HUES48 (cell line): ENCODE measurements around the gene PHACTR1.

Experiments used
- H3K27ac ChIP-seq: one replicate; pipeline ENCODE4 v1.7.0; 2013; ENCODE audit warnings: low read depth, low read length, inconsistent platforms
- H3K27me3 ChIP-seq: 2 replicates; pipeline ENCODE4 v1.6.1; 2013; ENCODE audit warnings: mild to moderate bottlenecking, low read length; ENCODE audit not compliant: control insufficient read depth, insufficient read depth
- H3K36me3 ChIP-seq: 2 replicates; pipeline ENCODE4 v1.6.1; 2013; ENCODE audit warnings: low read length; ENCODE audit not compliant: control insufficient read depth, insufficient read depth
- H3K4me1 ChIP-seq: 2 replicates; pipeline ENCODE4 v1.6.1; 2013; ENCODE audit warnings: mild to moderate bottlenecking, low read length; ENCODE audit not compliant: control insufficient read depth, insufficient read depth
- H3K4me3 ChIP-seq: 2 replicates; pipeline ENCODE4 v1.5.1; 2013; ENCODE audit warnings: mild to moderate bottlenecking, low read depth, low read length
- H3K9ac ChIP-seq: 2 replicates; pipeline ENCODE4 v1.6.1; 2013; ENCODE audit warnings: mild to moderate bottlenecking, low read depth, low read length, moderate library complexity
- H3K9me3 ChIP-seq: 2 replicates; pipeline ENCODE4 v1.6.1; 2013; ENCODE audit warnings: low read length; ENCODE audit not compliant: control insufficient read depth, insufficient read depth

The PHACTR1 gene

DNA sequence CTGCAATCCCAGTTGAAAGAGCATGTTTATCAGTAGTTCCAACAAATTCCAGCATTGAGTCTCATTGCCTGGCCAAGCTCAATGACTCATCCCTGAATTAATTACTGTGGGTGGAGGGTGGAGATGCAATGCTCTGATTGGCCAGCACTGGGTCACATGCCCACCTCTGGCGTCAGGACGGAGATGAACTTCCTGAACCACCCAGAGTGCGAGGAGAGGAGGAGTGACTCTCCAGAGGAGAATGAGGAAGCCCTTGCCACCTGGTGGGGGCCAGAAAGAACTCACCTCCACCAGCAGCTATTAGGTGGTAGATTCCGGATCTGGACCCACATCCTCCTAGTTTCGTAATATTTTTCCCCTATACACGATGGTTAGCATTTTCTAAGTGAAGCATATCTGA lies 327.8 kb downstream of the PHACTR1 start:
- Histone ChIP-seq H3K36me3 (no peaks in the 10 kb centered on the region), H3K4me3 (no peak overlapping the region), H3K9me3 (no peaks in the 10 kb centered on the region), H3K4me1 (0 out of 2 replicates have a peak, but pooled peaks cover 3% of the 10 kb centered on the region), H3K27me3 (no peaks in the 10 kb centered on the region), H3K9ac (no peak overlapping the region), H3K27ac (no peak overlapping the region)

DNA sequence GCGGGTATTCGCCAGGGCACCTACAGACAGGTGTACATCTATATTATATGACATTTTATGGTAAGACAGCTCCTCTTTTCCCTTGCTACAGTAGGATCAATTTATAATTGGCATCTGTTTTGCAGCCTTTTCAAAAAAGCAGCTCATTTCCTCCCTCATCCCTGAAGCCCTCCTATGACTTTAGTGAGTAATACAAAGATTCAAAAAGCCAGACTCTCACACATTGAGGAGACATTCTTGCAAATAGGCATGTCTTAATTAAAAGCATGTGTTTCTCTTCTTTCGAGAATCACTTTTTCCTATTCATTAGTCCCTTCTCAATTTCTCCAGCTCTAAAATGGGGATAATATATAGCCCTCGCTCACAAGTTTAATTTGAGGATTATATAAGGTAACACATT lies 328.3 kb downstream of the PHACTR1 start:
- no peaks in the 10 kb centered on the region for H3K27me3 ChIP-seq
- 0 out of 2 replicates have a peak, but pooled peaks cover 3% of the 10 kb centered on the region for H3K4me1 ChIP-seq

DNA sequence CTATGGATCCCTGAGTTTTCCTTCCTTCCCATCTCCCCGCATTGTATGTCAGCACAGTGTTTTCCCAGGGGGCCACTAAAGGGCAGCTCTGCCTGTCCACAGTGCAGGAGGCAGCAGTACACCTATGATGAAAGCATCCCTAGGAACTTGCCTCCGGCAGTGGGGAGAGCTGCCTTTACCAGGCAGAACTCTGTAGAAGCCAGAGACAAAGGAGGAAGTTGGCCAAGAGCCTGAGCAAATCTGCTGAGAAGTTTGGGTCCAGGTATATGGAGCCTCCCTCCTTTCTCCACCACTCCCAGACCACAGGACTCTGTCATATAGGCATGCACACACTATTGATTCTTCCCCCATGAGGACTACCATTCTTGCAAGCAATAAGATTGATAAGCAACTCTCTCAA lies 329.1 kb downstream of the PHACTR1 start:
- Histone ChIP-seq H3K4me3 (no peak overlapping the region), H3K9ac (no peak overlapping the region), H3K27ac (no peak overlapping the region), H3K4me1 (0 out of 2 replicates have a peak, but pooled peaks cover 3% of the 10 kb centered on the region), H3K9me3 (no peaks in the 10 kb centered on the region), H3K27me3 (no peaks in the 10 kb centered on the region), H3K36me3 (no peaks in the 10 kb centered on the region)

More for the DNA sequence above, 328.3 kb downstream of the PHACTR1 start:
- Histone ChIP-seq H3K4me3 (no peak overlapping the region), H3K36me3 (no peaks in the 10 kb centered on the region), H3K9ac (no peak overlapping the region), H3K27ac (no peak overlapping the region), H3K9me3 (no peaks in the 10 kb centered on the region)

DNA sequence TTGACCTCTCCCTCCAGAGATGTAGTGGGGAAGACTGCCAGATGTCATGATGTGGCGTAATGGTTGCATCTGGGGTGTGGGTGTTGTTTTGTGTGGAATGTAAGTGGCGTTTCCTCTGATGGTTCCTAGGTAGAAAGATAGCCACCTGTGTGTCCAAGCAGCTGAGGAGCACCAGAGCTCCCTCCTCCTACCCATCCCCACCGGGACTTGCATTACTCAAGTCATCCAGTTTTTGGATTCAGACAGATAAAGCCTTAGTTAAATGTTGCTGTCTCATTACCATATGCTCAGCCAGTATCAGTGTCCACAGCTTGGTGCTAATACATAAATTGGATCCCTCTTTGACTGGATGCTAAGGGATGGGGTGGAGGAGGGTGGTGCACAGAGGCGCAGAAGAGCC lies 329.5 kb downstream of the PHACTR1 start:
- Histone ChIP-seq H3K27ac (no peak overlapping the region), H3K4me1 (0 out of 2 replicates have a peak, but pooled peaks cover 3% of the 10 kb centered on the region), H3K36me3 (no peaks in the 10 kb centered on the region), H3K4me3 (no peak overlapping the region), H3K27me3 (no peaks in the 10 kb centered on the region), H3K9ac (no peak overlapping the region), H3K9me3 (no peaks in the 10 kb centered on the region)

DNA sequence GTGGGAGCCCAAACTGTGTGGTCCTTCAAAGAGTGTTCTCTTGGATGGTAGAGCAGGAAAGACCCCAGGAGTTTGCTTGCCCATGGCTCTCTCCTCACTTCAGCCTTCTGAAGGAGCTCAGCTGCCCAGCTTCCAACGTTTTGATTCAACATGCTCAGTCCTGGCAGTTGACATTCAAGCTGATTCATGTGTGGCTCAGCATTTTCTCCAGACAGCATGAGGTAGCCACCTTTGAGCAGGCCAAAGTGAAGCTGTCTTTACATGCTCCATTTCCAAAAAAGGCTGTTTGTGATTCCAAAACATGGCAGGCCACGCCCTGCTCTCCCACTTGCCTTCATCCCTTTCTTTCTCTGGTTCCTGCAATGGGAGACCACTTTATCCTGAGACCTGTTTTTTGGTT lies 331.5 kb downstream of the PHACTR1 start:
- Histone ChIP-seq H3K9me3 (no peaks in the 10 kb centered on the region), H3K4me3 (no peak overlapping the region), H3K27me3 (no peaks in the 10 kb centered on the region), H3K4me1 (0 out of 2 replicates have a peak, but pooled peaks cover 3% of the 10 kb centered on the region), H3K27ac (no peak overlapping the region), H3K36me3 (no peaks in the 10 kb centered on the region), H3K9ac (no peak overlapping the region)

DNA sequence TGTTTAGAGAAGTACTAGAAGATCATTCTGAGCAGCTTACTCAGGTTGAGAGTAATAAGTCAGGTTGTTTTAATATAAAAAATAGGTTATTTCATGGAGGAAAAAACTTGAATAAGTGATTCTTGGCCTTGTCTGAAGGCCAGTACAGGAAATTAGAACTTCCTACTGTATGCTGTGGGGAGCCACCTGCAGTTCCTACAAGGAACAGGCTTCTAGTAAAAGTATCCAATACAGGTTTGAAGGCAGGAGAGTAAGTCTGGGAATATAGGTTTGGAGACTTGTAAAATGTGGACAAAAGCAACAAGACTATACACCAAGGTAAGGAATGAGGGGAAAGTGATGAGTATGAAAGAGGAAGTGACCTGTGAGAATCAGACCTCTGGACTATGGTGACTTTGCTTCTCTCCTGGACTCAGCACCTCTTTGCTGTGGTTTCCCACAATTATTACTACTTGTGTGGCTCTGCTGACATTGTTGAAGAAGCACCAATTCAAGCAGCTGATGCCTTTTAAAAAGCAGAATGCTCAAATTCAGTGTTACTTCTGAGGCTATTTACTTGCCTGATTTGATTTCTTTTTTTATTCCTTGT lies 333.2 kb downstream of the PHACTR1 start:
- H3K36me3 ChIP-seq: no peaks in the 10 kb centered on the region
- no peak overlapping the region for H3K27ac ChIP-seq
- no peaks in the 10 kb centered on the region for H3K4me1 ChIP-seq
- no peak overlapping the region for H3K4me3 ChIP-seq
- no peaks in the 10 kb centered on the region for H3K27me3 ChIP-seq
- H3K9me3 ChIP-seq: no peaks in the 10 kb centered on the region
- no peak overlapping the region for H3K9ac ChIP-seq

DNA sequence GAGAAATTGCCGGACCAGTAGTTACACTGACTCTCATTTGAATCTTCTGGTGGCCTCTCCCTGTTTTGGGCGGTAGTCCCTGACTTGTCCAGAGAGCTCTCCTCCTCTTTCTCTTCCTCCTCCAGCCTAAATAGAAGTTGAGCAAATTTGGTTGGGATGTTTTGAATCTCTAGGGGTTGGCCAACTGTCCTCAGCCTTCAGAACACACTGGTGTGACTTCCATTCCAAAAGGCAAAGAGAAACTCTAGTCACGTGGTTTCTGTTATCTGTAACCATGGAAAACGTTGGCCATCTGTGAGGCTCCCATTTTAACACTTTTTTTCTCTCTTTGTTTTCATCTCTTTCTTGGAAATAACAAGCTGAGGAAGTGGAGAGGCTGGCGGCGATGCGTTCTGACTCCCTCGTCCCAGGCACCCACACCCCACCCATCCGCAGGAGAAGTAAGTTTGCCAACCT lies 336.5 kb downstream of the PHACTR1 start:
- H3K9ac ChIP-seq: no peak overlapping the region
- no peak overlapping the region for H3K4me3 ChIP-seq
- H3K27ac ChIP-seq: no peak overlapping the region
- no peaks in the 10 kb centered on the region for H3K27me3 ChIP-seq
- H3K36me3 ChIP-seq: no peaks in the 10 kb centered on the region
- H3K4me1 ChIP-seq: no peaks in the 10 kb centered on the region
- no peaks in the 10 kb centered on the region for H3K9me3 ChIP-seq

DNA sequence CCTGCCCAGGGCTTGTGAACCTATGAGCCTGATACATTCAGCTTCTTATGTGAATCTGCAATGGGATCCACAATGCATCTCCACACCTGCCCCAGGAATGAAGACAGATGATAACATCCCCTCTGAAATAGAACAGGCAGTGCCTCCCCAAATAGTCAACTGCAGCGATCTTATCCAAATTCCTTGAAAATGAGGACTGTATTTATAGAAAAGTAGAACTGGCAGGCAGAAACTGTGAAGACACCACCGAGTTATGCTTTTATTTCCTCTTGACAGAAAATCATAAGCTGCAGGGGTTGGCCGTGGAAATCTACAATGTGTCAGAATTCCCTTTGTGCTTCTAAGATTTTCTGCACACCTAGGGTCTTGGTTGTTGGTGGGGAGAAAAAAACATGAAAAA lies 341.5 kb downstream of the PHACTR1 start:
- no peaks in the 10 kb centered on the region for H3K27me3 ChIP-seq
- no peaks in the 10 kb centered on the region for H3K9me3 ChIP-seq
- H3K36me3 ChIP-seq: no peaks in the 10 kb centered on the region
- H3K4me1 ChIP-seq: no peaks in the 10 kb centered on the region
- H3K27ac ChIP-seq: no peak overlapping the region
- no peak overlapping the region for H3K9ac ChIP-seq
- no peak overlapping the region for H3K4me3 ChIP-seq

DNA sequence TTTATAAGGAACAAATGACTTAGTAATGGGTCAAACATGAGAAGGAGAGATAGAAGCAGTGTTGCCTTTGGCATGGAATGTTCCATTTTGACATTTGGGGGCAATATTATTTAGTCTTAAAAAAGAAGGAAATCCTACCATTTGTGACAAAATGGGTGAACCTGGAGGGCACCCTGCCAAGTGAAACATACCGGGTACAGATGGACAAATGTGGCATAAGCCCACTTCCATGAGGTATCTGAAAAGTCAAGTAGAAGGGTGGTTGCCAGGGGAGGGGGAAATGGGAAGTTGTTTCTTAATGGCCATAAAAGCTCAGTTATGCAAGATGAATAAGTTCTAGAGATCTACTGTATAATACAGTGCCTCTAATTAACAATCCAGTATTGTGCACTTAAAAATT lies 342.5 kb downstream of the PHACTR1 start:
- no peaks in the 10 kb centered on the region for H3K4me1 ChIP-seq
- no peak overlapping the region for H3K9ac ChIP-seq
- H3K27ac ChIP-seq: no peak overlapping the region
- H3K36me3 ChIP-seq: no peaks in the 10 kb centered on the region
- H3K27me3 ChIP-seq: no peaks in the 10 kb centered on the region
- no peaks in the 10 kb centered on the region for H3K9me3 ChIP-seq
- H3K4me3 ChIP-seq: no peak overlapping the region

DNA sequence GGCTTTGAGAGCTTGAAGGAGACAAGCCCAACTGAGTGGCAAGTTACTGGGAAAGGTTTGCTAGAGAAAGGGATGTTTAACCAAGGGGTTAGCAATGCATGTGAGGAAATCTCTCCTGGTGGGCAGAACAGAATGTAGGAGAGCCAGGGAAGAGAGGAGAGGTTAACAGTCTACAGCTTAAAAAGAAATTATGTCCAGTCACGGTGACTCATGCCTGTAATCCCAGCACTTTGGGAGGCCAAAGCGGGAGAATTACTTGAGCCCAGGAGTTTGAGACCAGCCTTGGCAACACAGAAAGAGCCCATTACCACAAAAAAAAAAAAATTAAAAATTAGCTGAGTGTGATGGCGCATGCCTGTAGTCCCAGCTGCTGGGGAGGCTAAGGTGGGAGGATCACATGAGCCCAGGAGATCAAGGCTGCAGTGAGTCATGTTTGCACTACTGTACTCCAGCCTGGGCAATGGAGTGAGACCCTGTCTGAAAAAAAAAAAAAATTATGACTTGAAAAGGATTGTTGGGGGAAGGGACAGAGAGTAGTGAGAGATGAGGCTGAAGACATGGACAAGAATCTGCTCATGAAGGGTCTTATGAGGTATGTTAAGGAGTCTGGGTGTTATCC lies 346.8 kb downstream of the PHACTR1 start:
- Histone ChIP-seq H3K9me3 (no peaks in the 10 kb centered on the region), H3K4me1 (no peaks in the 10 kb centered on the region), H3K27ac (no peak overlapping the region), H3K27me3 (no peaks in the 10 kb centered on the region), H3K4me3 (no peak overlapping the region), H3K36me3 (no peaks in the 10 kb centered on the region), H3K9ac (no peak overlapping the region)

DNA sequence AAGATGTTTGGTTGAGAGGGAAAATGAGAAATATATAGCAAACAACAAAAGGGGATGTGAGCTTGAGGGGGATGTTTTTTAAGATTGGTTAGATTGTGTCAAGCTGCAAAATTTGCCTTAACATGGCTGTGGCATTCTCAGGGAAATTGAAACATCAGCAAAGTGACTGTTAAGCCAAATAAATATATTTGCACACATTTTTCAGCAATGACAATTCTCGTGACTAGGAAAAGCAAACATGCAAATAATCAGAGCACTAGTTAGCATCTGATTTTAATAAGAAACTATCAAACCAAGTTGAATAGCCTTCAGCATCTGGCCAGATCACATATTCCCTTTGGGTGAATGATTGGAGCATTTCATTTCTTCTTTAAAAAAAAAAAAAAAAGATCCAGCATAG lies 349.0 kb downstream of the PHACTR1 start:
- H3K27me3 ChIP-seq: no peaks in the 10 kb centered on the region
- no peaks in the 10 kb centered on the region for H3K36me3 ChIP-seq
- H3K9me3 ChIP-seq: no peaks in the 10 kb centered on the region
- H3K4me3 ChIP-seq: no peak overlapping the region
- H3K4me1 ChIP-seq: no peaks in the 10 kb centered on the region
- H3K9ac ChIP-seq: no peak overlapping the region
- H3K27ac ChIP-seq: no peak overlapping the region
